Heart right ventricle (tissue), 16 donors: ENCODE results near the gene BBS1. TPM values are rescaled to one million over a fixed set of nuclear protein-coding genes. Genes with fewer than 3 reads are reported as not detected.

ENCODE experiments used
- ATAC-seq, 8 donors: fragments of 200-7000 bp; cut with Tn5 transposase; one replicate each; pipeline ENCODE4 v1.9.1; 2020; ENCODE audit warnings: mild to moderate bottlenecking in 8 of 8, moderate library complexity in 8 of 8, moderate number of reproducible peaks in 1 of 8
- DNase-seq, 2 donors: peaks; one replicate each; pipeline ENCODE4 v3.0.0-alpha.2; 2020
- H3K27ac ChIP-seq, 10 donors: fragments of 200-600 bp; sonication (generic) in 2 of 10; one replicate each; pipeline versions ENCODE4 v1.5.0 to v1.8.0; 2020 to 2022; ENCODE audit warnings: mild to moderate bottlenecking in 3 of 10
- H3K27me3 ChIP-seq, 7 donors: fragments of 200-600 bp; one replicate each; pipeline ENCODE4 v1.8.0; 2021 to 2022; ENCODE audit warnings: mild to moderate bottlenecking in 2 of 7
- H3K36me3 ChIP-seq, 9 donors: fragments of 200-600 bp; sonication (generic) in 1 of 9; one replicate each; pipeline versions ENCODE4 v1.5.0 to v1.8.0; 2020 to 2022; ENCODE audit warnings: mild to moderate bottlenecking in 2 of 9
- H3K4me1 ChIP-seq, 9 donors: fragments of 200-600 bp; sonication (generic) in 1 of 9; one replicate each; pipeline versions ENCODE4 v1.5.0 to v1.8.0; 2020 to 2022; ENCODE audit warnings: mild to moderate bottlenecking in 4 of 9
- H3K4me3 ChIP-seq, 10 donors: fragments of 200-600 bp; sonication (generic) in 2 of 10; one replicate each; pipeline versions ENCODE4 v1.5.0 to v1.8.0; 2020 to 2022; ENCODE audit warnings: mild to moderate bottlenecking in 7 of 10, moderate library complexity in 2 of 10
- H3K9me3 ChIP-seq, 11 donors: fragments of 200-600 bp in 10 of 11; sonication (generic) in 2 of 11; one replicate each; pipeline versions ENCODE4 v1.5.0 to v1.8.0; 2013 to 2022; ENCODE audit warnings: mild to moderate bottlenecking in 2 of 11, control low read depth in 1 of 11, moderate library complexity in 1 of 11
- WGBS, 2 donors: extraction: QIAGEN DNeasy Blood & Tissue Kit; methylation state at CpG; one replicate each; pipeline ENCODE4 v1.1.7; 2013; ENCODE audit warnings: inconsistent platforms in 1 of 2; 5-methylcytosine and 5-hydroxymethylcytosine counted together
- intact Hi-C, 10 donors: fragments of 100-400 bp; cut with DNase I; formaldehyde crosslinking; loops; one replicate each; pipeline versions ENCODE4 v1.11.1 to v1.14.2; 2022
- polyA plus RNA-seq, 2 donors: library from polyadenylated mRNA; stranded (reverse); fragments of 200-250 nt; gene quantifications; one replicate each; pipeline ENCODE4 v1.2.3, GENCODE V29; 2013
- total RNA-seq, 10 donors: library from RNA; stranded (reverse); fragmentation: NEBNext Ultra II Directional in 3 of 10; extraction: Animal tissue kit (Norgen Biotek cat#: 25700) in 3 of 10; gene quantifications; one replicate each; pipeline versions ENCODE4 v1.2.1 to v1.2.4, GENCODE V29; 2021 to 2023
- TF ChIP-seq, protein P1 (sequence below), 9 donors: fragments of 200-600 bp; sonication (generic) in 2 of 9; IDR thresholded peaks; one replicate each; pipeline versions ENCODE4 v1.5.0 to v1.8.0; 2021 to 2022; ENCODE audit warnings: antibody characterized with exemption in 9 of 9, mild to moderate bottlenecking in 5 of 9, moderate library complexity in 1 of 9
- donor health status: Arrhythmogenic right ventricular cardiomyopathy.
- donor health status: ischemic (EF 13 %, LVEDD 7.1; RV severe dilation, severe dysfunction).
- donor health status: healthy with polysubstance abuse.
- donor health status: DM: no; HTN: yes; CAD: no.
- donor health status: DM: no; HTN: no; CAD: no.
- donor health status: ischemic (EF 25% LVEDD 6.9; RV normal size, moderate dysfunction).
- donor health status: ischemic (EF 25% LVEDD 5.7; RV mildly dilated, moderate dysfunction).
- donor health status: healthy.
- donor health status: DM: yes; HTN: yes; CAD: no.
- donor health status: Ischemic cardiomyopathy.
- donor health status: ischemic (EF 35%, LVEDD 5.7; RV mildly dilated, moderate dysfunction).
- donor health status: nonischemic (EF 11% LVEDD 7.7; RV severe dilation, severe dysfunction).
- donor health status: DM: yes; HTN: yes; CAD: no.
- donor health status: PGD.
- donor health status: ischemic (EF 29% LVEDD 5.4; RV normal size, mild dysfunction).
- donor health status: nonischemic (EF 23%, LVEDD 6.1; RV moderate dilation, normal function).

The BBS1 gene
- total and polyA plus RNA-seq, 12 donors: 9.6 to 23.9 (median 16.8) TPM

DNA sequence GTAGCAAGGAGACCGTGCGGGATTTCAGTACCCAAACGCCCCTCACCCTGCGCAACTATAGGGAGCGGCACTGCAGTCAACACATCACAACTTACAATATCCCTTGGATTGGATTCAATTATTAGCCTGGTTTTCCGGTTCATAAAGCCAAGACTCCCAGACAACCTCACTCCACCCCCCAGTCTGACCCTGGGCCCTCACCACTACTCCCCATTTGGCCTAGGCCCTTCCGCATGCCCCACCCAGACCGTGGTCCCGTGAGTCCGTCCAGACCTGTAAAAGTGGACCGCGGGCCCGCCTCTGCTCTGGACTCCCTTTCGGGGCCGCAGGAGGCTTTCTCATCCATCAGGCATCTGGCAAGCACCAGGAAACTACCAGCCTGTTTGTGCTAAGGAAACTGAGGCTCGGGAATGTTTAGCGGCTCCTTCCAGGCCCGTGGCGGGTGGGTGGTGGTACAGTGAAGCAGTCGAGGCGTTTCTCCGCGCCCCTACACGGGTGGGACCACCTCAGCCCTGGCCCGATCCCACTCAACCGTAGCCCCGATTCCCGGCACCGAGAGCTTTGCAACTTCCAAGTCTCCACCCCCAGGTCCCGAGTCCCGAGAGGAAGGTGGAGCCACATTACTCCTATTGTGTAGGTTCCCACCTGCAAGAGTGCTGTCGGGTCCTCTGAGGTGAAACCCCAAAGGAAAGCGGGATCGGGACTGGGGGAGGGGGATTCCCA, 30.9 kb upstream of the BBS1 start:
- intact Hi-C loops: loop anchor here in 2 of 10 donors (2.0 to 5.0 kb wide), 2 partner anchors 71 to 72 kb away; no protein-coding TSS in a partner anchor
- H3K27ac ChIP-seq: peak overlapping the region; percentile 67 to 96 (median 92)
- H3K27me3 ChIP-seq: no peaks in the 10 kb centered on the region
- peaks cover 0 to 22% (median 17%) of the 10 kb centered on the region in 9 donors for H3K4me1 ChIP-seq
- ATAC-seq (peak; percentile 23 to 53 (median 33)), DNase-seq (peak; percentile 40 to 47)
- 1 to 3% methylated on average over 34 of the region's 34 CpGs for WGBS, 2 donors
- H3K36me3 ChIP-seq: peaks cover 0 to 43% (median 0%) of the 10 kb centered on the region in 9 donors
- TF ChIP-seq, protein P1, sequence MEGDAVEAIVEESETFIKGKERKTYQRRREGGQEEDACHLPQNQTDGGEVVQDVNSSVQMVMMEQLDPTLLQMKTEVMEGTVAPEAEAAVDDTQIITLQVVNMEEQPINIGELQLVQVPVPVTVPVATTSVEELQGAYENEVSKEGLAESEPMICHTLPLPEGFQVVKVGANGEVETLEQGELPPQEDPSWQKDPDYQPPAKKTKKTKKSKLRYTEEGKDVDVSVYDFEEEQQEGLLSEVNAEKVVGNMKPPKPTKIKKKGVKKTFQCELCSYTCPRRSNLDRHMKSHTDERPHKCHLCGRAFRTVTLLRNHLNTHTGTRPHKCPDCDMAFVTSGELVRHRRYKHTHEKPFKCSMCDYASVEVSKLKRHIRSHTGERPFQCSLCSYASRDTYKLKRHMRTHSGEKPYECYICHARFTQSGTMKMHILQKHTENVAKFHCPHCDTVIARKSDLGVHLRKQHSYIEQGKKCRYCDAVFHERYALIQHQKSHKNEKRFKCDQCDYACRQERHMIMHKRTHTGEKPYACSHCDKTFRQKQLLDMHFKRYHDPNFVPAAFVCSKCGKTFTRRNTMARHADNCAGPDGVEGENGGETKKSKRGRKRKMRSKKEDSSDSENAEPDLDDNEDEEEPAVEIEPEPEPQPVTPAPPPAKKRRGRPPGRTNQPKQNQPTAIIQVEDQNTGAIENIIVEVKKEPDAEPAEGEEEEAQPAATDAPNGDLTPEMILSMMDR (IDR thresholded peaks at IDR 0.05): no peak
- no peaks in the 10 kb centered on the region for H3K9me3 ChIP-seq
- peak overlapping the region; percentile 68 to 98 (median 77) for H3K4me3 ChIP-seq

DNA sequence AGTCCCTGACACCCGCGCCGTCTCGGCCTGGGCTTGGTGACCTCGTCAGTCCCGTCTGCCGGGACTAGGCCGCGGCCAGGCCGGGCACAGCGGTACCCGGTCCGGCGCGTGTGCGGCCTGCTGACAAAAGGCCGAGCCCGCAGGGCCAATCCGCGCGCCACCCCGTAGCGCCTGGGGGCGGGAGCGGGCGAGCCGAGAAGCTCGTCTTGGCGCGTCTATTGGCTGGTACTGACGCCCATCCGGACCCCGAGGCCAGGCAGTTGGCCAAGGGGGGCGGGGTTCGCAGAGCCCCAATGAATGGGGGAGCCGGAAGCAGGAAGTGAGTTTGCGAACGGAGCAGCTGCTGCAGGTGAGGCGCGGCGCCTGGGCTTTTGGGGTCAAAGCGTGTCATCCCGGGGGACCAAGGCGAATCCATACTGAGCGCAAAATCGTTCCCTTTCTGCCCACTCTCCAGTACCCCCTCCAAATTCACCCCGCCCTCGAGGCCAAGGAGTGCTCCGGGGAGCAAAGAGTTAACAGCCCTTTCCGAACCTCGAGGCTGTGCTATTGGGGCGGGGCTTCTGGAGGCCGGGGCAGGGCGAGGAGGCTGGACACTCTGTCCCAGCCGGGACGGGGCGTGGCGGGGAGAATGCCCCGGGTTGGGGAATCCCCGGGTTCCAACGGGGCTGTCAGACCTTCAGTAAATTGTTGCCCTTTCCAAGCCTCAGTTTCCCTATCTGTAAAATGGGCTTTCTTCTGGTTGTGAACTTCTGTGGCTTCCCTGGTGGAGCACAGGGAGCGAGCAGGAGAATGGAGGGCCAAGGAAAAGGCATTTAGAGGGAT, 30.1 kb upstream of the BBS1 start, which contains the start of gene DPP3:
DPP3 (plus strand) TSS at position 318 of the 822 bp plus-strand sequence. CDS start 1,767 bp downstream, outside the sequence.
- WGBS, 2 donors: 1% methylated on average over 60 to 62 of the region's 62 CpGs
- TF ChIP-seq, protein P1 (IDR thresholded peaks at IDR 0.05): no peak
- intact Hi-C loops: no loop called here

DNA sequence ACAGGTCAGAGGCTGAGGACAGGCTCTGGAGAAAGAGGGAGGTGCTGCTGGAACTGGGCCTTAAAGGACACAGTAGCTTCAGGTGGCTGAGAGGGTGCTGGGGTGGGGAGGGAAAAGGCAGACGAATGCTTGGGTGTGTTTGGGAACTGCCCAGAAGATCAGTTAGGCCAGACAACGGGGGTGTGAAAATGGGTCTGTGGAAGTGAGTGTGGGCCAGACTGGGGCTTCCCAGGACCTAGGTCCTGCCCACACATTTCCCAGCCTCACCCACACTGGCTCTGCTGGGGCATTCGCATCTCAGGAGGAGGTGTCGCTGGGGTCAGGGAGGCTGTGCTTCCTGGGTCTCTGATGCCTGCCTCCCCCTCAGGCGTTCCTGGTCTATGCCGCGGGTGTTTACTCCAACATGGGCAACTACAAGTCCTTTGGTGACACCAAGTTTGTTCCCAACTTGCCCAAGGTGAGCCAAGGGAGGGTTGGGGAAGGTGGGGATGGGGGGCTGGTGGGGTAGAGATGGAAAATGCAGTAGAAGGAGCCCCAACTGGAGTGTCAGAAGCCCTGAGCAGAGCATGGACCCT, 25.5 kb upstream of the BBS1 start:
- TF ChIP-seq, protein P1 (IDR thresholded peaks at IDR 0.05): no peak
- Histone ChIP-seq H3K4me1 (peaks cover 0 to 9% (median 7%) of the 10 kb centered on the region in 9 donors), H3K9me3 (no peaks in the 10 kb centered on the region), H3K4me3 (no peak overlapping the region), H3K27ac (no peak overlapping the region), H3K27me3 (no peaks in the 10 kb centered on the region), H3K36me3 (peaks cover 0 to 70% (median 0%) of the 10 kb centered on the region in 9 donors)
- ATAC-seq: no peak
- DNase-seq: no peak
- WGBS, 2 donors: 86 to 92% methylated on average over 7 of the region's 7 CpGs
- intact Hi-C loops: no loop called here

More for the DNA sequence above, 30.1 kb upstream of the BBS1 start, which contains the start of gene DPP3:
- Histone ChIP-seq H3K36me3 (peaks cover 0 to 39% (median 0%) of the 10 kb centered on the region in 9 donors), H3K27ac (peak within 1 kb of the TSS; percentile 67 to 96 (median 92)), H3K4me1 (peaks cover 0 to 22% (median 17%) of the 10 kb centered on the region in 9 donors), H3K27me3 (no peaks in the 10 kb centered on the region), H3K4me3 (peak within 1 kb of the TSS; percentile 68 to 98 (median 77)), H3K9me3 (no peaks in the 10 kb centered on the region)
- peak; percentile 96 to 98 (median 98) for ATAC-seq
- peak; percentile 97 to 98 for DNase-seq

DNA sequence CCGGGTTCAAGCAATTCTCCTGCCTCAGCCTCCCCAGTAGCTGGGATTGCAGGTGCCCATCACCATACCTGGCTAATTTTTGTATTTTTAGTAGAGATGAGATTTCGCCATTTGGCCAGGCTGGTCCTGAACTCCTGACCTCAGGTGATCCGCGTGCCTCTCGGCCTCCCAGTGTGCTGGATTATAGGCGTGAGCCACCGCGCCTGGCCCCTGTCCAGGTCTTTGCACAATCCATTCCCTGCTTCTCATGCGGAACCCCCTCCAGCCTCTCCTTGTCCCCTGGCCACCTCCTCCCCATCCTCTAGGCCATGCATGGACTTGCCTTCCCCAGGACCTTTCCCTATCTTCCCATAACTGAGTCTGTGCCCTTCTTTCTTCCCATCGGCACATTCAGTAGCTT, 21.5 kb upstream of the BBS1 start:
- Histone ChIP-seq H3K27ac (no peak overlapping the region), H3K36me3 (peaks cover 0 to 89% (median 0%) of the 10 kb centered on the region in 9 donors), H3K4me3 (no peak overlapping the region), H3K4me1 (no peaks in the 10 kb centered on the region), H3K27me3 (no peaks in the 10 kb centered on the region), H3K9me3 (no peaks in the 10 kb centered on the region)
- WGBS, 2 donors: 93% methylated on average over 10 of the region's 10 CpGs
- intact Hi-C loops: no loop called here
- DNase-seq (no peak), ATAC-seq (no peak)
- TF ChIP-seq, protein P1 (IDR thresholded peaks at IDR 0.05): no peak
